SK-N-SH (cell line): ENCODE measurements around the gene ILK. TPM values are rescaled to one million over a fixed set of nuclear protein-coding genes. Genes with fewer than 3 reads are reported as not detected.

ENCODE experiments used
- CTCF ChIA-PET: fragments of 300-600, 350-600 bp; formaldehyde crosslinking; extraction: SDS; loops from one replicate; lab custom pipeline; 2021; lab: Yijun Ruan, JAX
- POLR2A ChIA-PET: fragments of 350-600 bp; sonication (Branson Sonifier 250); formaldehyde crosslinking; extraction: SDS; loops from one replicate; lab custom pipeline; 2020; ENCODE audit warnings: antibody characterized with exemption, inconsistent platforms; lab: Yijun Ruan, JAX
- DNase-seq: peaks from one replicate; pipeline ENCODE4 v3.0.0; 2012
- H2AFZ ChIP-seq: fragments of 200-600 bp; sonication (generic); 2 replicates; pipeline ENCODE4 v1.8.1; 2016; ENCODE audit warnings: antibody characterized with exemption, mild to moderate bottlenecking, low read depth
- H3F3A ChIP-seq: fragments of 200-600 bp; sonication (generic); replicated peaks from 2 replicates; pipeline ENCODE3; 2016; ENCODE audit warnings: antibody characterized with exemption, mild to moderate bottlenecking; ENCODE audit not compliant: insufficient read depth
- H3K27ac ChIP-seq, 2 experiments: fragments of 200-500 bp in 1 of 2; fragments of 200-600 bp in 1 of 2; sonication (Bioruptor generic) in 1 of 2; sonication (generic), shearing (Covaris generic) in 1 of 2; 2 replicates each; pipeline versions ENCODE4 v1.5.1 to v1.6.1; 2014 to 2016; ENCODE audit warnings: low read depth in 2 of 2, inconsistent platforms in 1 of 2, low read length in 1 of 2, mild to moderate bottlenecking in 1 of 2, mixed read lengths in 1 of 2
- H3K27me3 ChIP-seq: fragments of 200-600 bp; sonication (generic), shearing (Covaris generic); 2 replicates; pipeline ENCODE4 v1.6.1; 2016; ENCODE audit warnings: mixed run types; ENCODE audit not compliant: insufficient read depth
- H3K36me3 ChIP-seq, 2 experiments: fragments of 200-500 bp in 1 of 2; fragments of 200-600 bp in 1 of 2; sonication (Bioruptor generic) in 1 of 2; sonication (generic) in 1 of 2; replicated peaks in 1 of 2; 2 replicates each; pipeline versions ENCODE3 to v1.5.1; 2014 to 2016; ENCODE audit warnings: low read length in 1 of 2, mild to moderate bottlenecking in 1 of 2; ENCODE audit not compliant: insufficient read depth in 2 of 2, control insufficient read depth in 1 of 2
- H3K4me1 ChIP-seq, 2 experiments: fragments of 200-500 bp in 1 of 2; fragments of 200-600 bp in 1 of 2; sonication (Bioruptor generic) in 1 of 2; sonication (generic), shearing (Covaris generic) in 1 of 2; 2 replicates each; pipeline versions ENCODE4 v1.5.1 to v1.6.1; 2014 to 2016; ENCODE audit warnings: low read depth in 1 of 2, low read length in 1 of 2, mixed run types in 1 of 2; ENCODE audit not compliant: insufficient read depth in 2 of 2, control insufficient read depth in 1 of 2
- H3K4me2 ChIP-seq: fragments of 200-600 bp; sonication (generic), shearing (Covaris generic); 2 replicates; pipeline ENCODE4 v1.6.1; 2017; ENCODE audit warnings: mixed run types
- H3K4me3 ChIP-seq, 2 experiments: fragments of 200-500 bp in 1 of 2; fragments of 200-600 bp in 1 of 2; sonication (Bioruptor generic) in 1 of 2; sonication (generic), shearing (Covaris generic) in 1 of 2; 2 replicates each; pipeline versions ENCODE4 v1.5.1 to v1.8.1; 2014 to 2016; ENCODE audit warnings: low read depth in 2 of 2, inconsistent platforms in 1 of 2, low read length in 1 of 2, mild to moderate bottlenecking in 1 of 2, mixed read lengths in 1 of 2, moderate library complexity in 1 of 2
- H3K79me2 ChIP-seq: fragments of 200-600 bp; sonication (generic); 2 replicates; pipeline ENCODE4 v1.8.1; 2017; ENCODE audit warnings: mild to moderate bottlenecking; ENCODE audit not compliant: insufficient read depth
- H3K9ac ChIP-seq: fragments of 200-600 bp; sonication (generic); 2 replicates; pipeline ENCODE4 v1.6.1; 2017; ENCODE audit warnings: mixed run types
- H3K9me2 ChIP-seq: fragments of 200-600 bp; sonication (generic); 2 replicates; pipeline ENCODE4 v1.6.1; 2017; ENCODE audit warnings: mixed run types
- H3K9me3 ChIP-seq: fragments of 200-600 bp; sonication (generic); 2 replicates; pipeline ENCODE4 v1.6.1; 2017; ENCODE audit warnings: mixed run types, mild to moderate bottlenecking, moderate library complexity
- H4K20me1 ChIP-seq: fragments of 200-600 bp; sonication (generic); 2 replicates; pipeline ENCODE4 v1.6.1; 2017; ENCODE audit warnings: mild to moderate bottlenecking, mixed run types; ENCODE audit not compliant: insufficient read depth
- CTCF ChIP-seq: fragments of 200-600 bp; sonication (generic); IDR thresholded peaks from 2 replicates; pipeline ENCODE4 v1.6.1; 2017; ENCODE audit warnings: antibody characterized with exemption, mild to moderate bottlenecking, moderate library complexity
- GATA2 ChIP-seq: sonication (generic); formaldehyde crosslinking; IDR thresholded peaks from 2 replicates; pipeline ENCODE4 v1.5.0; 2020; ENCODE audit warnings: mild to moderate bottlenecking, missing genetic modification reagents
- IRF3 ChIP-seq: fragments of 150-350 bp; IDR thresholded peaks from 2 replicates; pipeline ENCODE4 v1.6.1; 2016; ENCODE audit warnings: mild to moderate bottlenecking, low read depth, low read length
- RCOR1 ChIP-seq: fragments of 150-350 bp; IDR thresholded peaks from 2 replicates; pipeline ENCODE4 v1.6.1; 2017; ENCODE audit warnings: antibody characterized with exemption, low read length
- TAF1 ChIP-seq: IDR thresholded peaks from 2 replicates; pipeline ENCODE4 v1.6.1; 2012; ENCODE audit warnings: low read depth, mild to moderate bottlenecking, low read length, moderate library complexity, borderline replicate concordance
- TCF12 ChIP-seq: IDR thresholded peaks from 2 replicates; pipeline ENCODE4 v1.4.0; 2012
- ZBTB33 ChIP-seq: IDR thresholded peaks from 2 replicates; pipeline ENCODE4 v1.4.0; 2012; ENCODE audit warnings: low read depth, borderline replicate concordance
- WGBS: methylation state at CpG from one replicate; pipeline ENCODE4 v1.1.6; 2017; ENCODE audit warnings: low lambda C conversion rate; 5-methylcytosine and 5-hydroxymethylcytosine counted together
- polyA plus RNA-seq, 3 experiments: library from polyadenylated mRNA; depleted of rRNA; stranded (reverse); fragments of >200 nt; gene quantifications; 2 replicates each; pipeline ENCODE4 v1.2.3, GENCODE V29; 2012

ILK gene
- polyA plus RNA-seq, 1 of the 3 experiments (the other 2 are of a cell fraction): 241 TPM

DNA sequence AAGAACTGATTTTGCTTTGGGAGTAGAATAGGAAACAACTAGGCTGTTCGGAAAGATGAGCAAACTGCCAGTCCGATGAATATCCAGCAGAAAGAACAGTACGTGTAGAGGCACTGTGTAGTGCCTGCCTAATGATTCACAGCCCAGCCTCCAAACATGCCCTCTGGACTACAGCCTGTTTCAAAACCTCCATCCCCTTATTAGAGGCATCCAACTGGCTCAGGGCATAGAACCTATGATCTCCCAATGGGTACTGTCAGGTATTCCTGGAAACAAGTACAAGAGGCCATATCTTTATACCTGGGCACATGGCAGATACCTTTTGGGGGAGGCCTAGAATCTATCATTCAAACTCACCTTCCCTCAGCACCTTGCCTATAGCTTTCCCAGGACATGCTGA, 5.0 kb upstream of the ILK start:
- H3F3A ChIP-seq: no peaks in the 10 kb centered on the region
- no peak overlapping the region for H3K4me2 ChIP-seq
- DNase-seq: no peak
- CTCF ChIA-PET: no interaction called here
- H3K9me3 ChIP-seq: no peaks in the 10 kb centered on the region
- H4K20me1 ChIP-seq: no peaks in the 10 kb centered on the region
- no peak overlapping the region for H2AFZ ChIP-seq
- H3K79me2 ChIP-seq: peaks cover 55% of the 10 kb centered on the region
- no peaks in the 10 kb centered on the region for H3K9me2 ChIP-seq
- no peak overlapping the region for H3K4me3 ChIP-seq
- H3K4me1 ChIP-seq: peaks cover 0 to 13% of the 10 kb centered on the region in 2 experiments; a peak in 2 of 4 replicates
- WGBS: 96% methylated on average over 3 of the region's 3 CpGs
- peaks cover 17 to 69% of the 10 kb centered on the region in 2 experiments for H3K36me3 ChIP-seq
- H3K27me3 ChIP-seq: no peaks in the 10 kb centered on the region
- POLR2A ChIA-PET: no interaction called here
- no peak for TF ChIP-seq TAF1
- H3K9ac ChIP-seq: no peak overlapping the region
- no peak overlapping the region for H3K27ac ChIP-seq

DNA sequence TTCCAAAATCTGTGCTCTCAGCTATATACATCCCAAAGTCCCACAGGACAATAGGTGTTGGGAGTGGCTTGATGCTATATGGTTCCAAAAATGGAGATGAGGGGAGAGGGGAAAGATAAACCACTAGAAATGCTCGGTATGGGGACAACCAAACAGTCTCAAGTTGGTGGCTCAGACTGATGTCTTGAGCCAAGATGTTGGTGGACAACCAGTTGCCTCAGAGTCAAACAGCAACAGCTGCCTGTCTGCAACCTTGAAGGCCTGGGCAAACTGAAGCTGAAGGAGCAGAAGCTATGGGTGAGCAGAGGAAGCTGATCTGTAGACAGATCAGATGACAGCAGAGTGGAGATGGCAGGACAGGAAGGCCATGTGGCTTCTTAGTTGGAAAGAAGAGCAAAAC, 4.1 kb upstream of the ILK start:
- H3K9me3 ChIP-seq: no peaks in the 10 kb centered on the region
- POLR2A ChIA-PET: no interaction called here
- H3K27ac ChIP-seq: no peak overlapping the region
- H3K4me3 ChIP-seq: no peak overlapping the region
- TF ChIP-seq RCOR1 (no peak), IRF3 (no peak), TAF1 (no peak), GATA2 (no peak), ZBTB33 (no peak), TCF12 (no peak), CTCF (no peak)
- no peaks in the 10 kb centered on the region for H3K9me2 ChIP-seq
- no peak for DNase-seq
- peaks cover 4% of the 10 kb centered on the region for H3F3A ChIP-seq
- H3K27me3 ChIP-seq: no peaks in the 10 kb centered on the region
- no peak overlapping the region for H3K4me2 ChIP-seq
- H3K9ac ChIP-seq: no peak overlapping the region
- 93% methylated on average over 1 of the region's 1 CpG for WGBS
- H3K36me3 ChIP-seq: peaks cover 17 to 62% of the 10 kb centered on the region in 2 experiments
- H3K79me2 ChIP-seq: peaks cover 64% of the 10 kb centered on the region
- no peak overlapping the region for H2AFZ ChIP-seq
- H4K20me1 ChIP-seq: no peaks in the 10 kb centered on the region
- CTCF ChIA-PET: interaction anchor here (1.2 to 1.7 kb wide), 4 partner anchors 13 to 220 kb away, joined by 3 to 7 read pairs (median 6); partner anchors contain the start of gene MRPL17
- peaks cover 0 to 13% of the 10 kb centered on the region in 2 experiments; a peak in 2 of 4 replicates for H3K4me1 ChIP-seq
